DND-41 (cell line): ENCODE measurements around the gene BDNF.

ENCODE experiments used
- EZH2 ChIP-seq: IDR thresholded peaks from 3 replicates; pipeline ENCODE4 v1.6.1; 2012; ENCODE audit warnings: borderline replicate concordance, low read depth, mild to moderate bottlenecking, moderate library complexity, low read length, inconsistent platforms; ENCODE audit not compliant: severe bottlenecking
- TF ChIP-seq, protein P1 (sequence below): IDR thresholded peaks from 2 replicates; pipeline ENCODE4 v1.5.1; 2012; ENCODE audit warnings: borderline replicate concordance, low read length, moderate library complexity, mild to moderate bottlenecking; ENCODE audit not compliant: poor library complexity, severe bottlenecking; ENCODE audit errors: extremely low read depth

DNA sequence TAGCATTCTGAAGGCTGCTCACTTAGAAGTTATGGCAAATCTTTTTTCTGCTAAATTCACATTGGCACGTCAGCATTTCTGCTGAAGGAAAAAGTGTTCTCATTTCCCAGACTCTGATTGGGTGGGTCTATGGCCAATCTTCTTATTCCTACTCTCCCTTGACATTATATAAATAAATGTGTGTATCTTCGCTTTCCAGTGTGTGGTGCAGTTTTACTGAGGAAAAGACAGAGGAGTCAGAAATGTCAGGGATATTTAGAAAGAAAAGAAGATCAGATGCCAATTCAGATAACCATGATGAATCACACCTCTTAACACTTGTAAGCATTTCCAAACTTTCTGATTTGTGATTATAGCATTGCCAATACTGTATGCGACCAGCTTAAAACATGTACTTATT lies 3.2 kb upstream of the BDNF start:
- TF ChIP-seq, protein P1, sequence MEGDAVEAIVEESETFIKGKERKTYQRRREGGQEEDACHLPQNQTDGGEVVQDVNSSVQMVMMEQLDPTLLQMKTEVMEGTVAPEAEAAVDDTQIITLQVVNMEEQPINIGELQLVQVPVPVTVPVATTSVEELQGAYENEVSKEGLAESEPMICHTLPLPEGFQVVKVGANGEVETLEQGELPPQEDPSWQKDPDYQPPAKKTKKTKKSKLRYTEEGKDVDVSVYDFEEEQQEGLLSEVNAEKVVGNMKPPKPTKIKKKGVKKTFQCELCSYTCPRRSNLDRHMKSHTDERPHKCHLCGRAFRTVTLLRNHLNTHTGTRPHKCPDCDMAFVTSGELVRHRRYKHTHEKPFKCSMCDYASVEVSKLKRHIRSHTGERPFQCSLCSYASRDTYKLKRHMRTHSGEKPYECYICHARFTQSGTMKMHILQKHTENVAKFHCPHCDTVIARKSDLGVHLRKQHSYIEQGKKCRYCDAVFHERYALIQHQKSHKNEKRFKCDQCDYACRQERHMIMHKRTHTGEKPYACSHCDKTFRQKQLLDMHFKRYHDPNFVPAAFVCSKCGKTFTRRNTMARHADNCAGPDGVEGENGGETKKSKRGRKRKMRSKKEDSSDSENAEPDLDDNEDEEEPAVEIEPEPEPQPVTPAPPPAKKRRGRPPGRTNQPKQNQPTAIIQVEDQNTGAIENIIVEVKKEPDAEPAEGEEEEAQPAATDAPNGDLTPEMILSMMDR: no peak
- no peak for TF ChIP-seq EZH2
